GM23338 (cell line): ENCODE measurements around the gene NSD2. TPM values are rescaled to one million over a fixed set of nuclear protein-coding genes. Genes with fewer than 3 reads are reported as not detected.

Experiments
- CREB1 ChIP-seq: fragments of 250-450 bp; sonication (Bioruptor Pico); IDR thresholded peaks from 2 replicates; pipeline ENCODE4 v1.5.0; 2020; ENCODE audit warnings: low read depth, mild to moderate bottlenecking, moderate library complexity
- CTCF ChIP-seq, 2 experiments: fragments of 200-600 bp in 1 of 2; sonication (generic) in 1 of 2; conservative IDR thresholded peaks; 2 replicates each; pipeline versions ENCODE4 v1.5.1 to v1.6.1; 2016 to 2017; ENCODE audit warnings: antibody characterized with exemption in 2 of 2, low read depth in 2 of 2, mild to moderate bottlenecking in 2 of 2, moderate library complexity in 1 of 2
- EZH2phosphoT487 ChIP-seq: fragments of 200-600 bp; sonication (generic); IDR thresholded peaks from one replicate; pipeline ENCODE4 v1.8.1; 2018; ENCODE audit warnings: antibody characterized with exemption; ENCODE audit not compliant: unreplicated experiment
- JUNB ChIP-seq: IDR thresholded peaks from one replicate; pipeline ENCODE4 v1.6.1; 2016; ENCODE audit warnings: antibody characterized with exemption; ENCODE audit not compliant: unreplicated experiment
- REST ChIP-seq: IDR thresholded peaks from one replicate; pipeline ENCODE4 v1.6.1; 2018; ENCODE audit warnings: antibody characterized with exemption; ENCODE audit not compliant: unreplicated experiment
- STAT1 ChIP-seq: IDR thresholded peaks from one replicate; pipeline ENCODE4 v1.6.1; 2016; ENCODE audit warnings: antibody characterized with exemption; ENCODE audit not compliant: unreplicated experiment
- ZNF462 ChIP-seq: fragments of 250-450 bp; sonication (Bioruptor Pico); IDR thresholded peaks from 2 replicates; pipeline ENCODE4 v1.5.0; 2020; ENCODE audit warnings: mild to moderate bottlenecking, moderate library complexity
- polyA plus RNA-seq: library from polyadenylated mRNA; unstranded; fragments of >200 nt; fragmentation: Nextera tagmentation; extraction: Ambion mirVana; gene quantifications from 2 replicates; pipeline ENCODE4 v1.2.1, GENCODE V29; 2016
- total RNA-seq: library from RNA; depleted of rRNA; stranded (reverse); fragments of >200 nt; shearing (Covaris generic); gene quantifications from 2 replicates; pipeline ENCODE4 v1.2.3, GENCODE V29; 2014

The NSD2 gene
- total and polyA plus RNA-seq, 2 experiments from 2014 or later, result 33.5 to 84.4 TPM

GRCh38 chr4:1980561-1981041, 109.4 kb downstream of the NSD2 start (continued):
- TF ChIP-seq ZNF462 (CRISPR knock-in tag), result no peak
- TF ChIP-seq JUNB, result no peak
- TF ChIP-seq CREB1 (CRISPR knock-in tag), result no peak
- no peak for TF ChIP-seq CTCF (conservative IDR thresholded peaks at IDR 0.05; ENCODE audit: low read depth in 2 of 2)
- TF ChIP-seq STAT1, result no peak
- no peak for TF ChIP-seq REST
- TF ChIP-seq EZH2phosphoT487, result no peak
